OCI-LY1 (cell line): ENCODE measurements around the gene KLHL26.

ENCODE experiments used
- CTCF ChIP-seq: fragments of 200-600 bp; sonication (generic), shearing (Covaris generic); IDR thresholded peaks from 2 replicates; pipeline ENCODE4 v1.5.1; 2017; ENCODE audit warnings: mild to moderate bottlenecking, antibody characterized with exemption, low read length, moderate library complexity, mixed read lengths
- EZH2 ChIP-seq: fragments of 200-600 bp; sonication (generic), shearing (Covaris generic); IDR thresholded peaks from 2 replicates; pipeline ENCODE4 v1.8.0; 2017; ENCODE audit warnings: borderline replicate concordance, mixed run types, mild to moderate bottlenecking, antibody characterized with exemption, low read length, moderate library complexity, mixed read lengths

GRCh38 chr19:18588611-18589379, 48.0 kb upstream of the KLHL26 start, which contains the start of gene REX1BD:
- no peak for TF ChIP-seq EZH2
- TF ChIP-seq CTCF, result peak; percentile 95
